Measurements from ENCODE around the gene THBD. TPM values are rescaled to one million over a fixed set of nuclear protein-coding genes. Genes with fewer than 3 reads are reported as not detected.

Gene THBD
- 0.70 and 0.90 TPM in 2 replicates for polyA plus RNA-seq (2013)

GRCh38 chr20:23049201-23050075 lies at the start of gene THBD:
Gene THBD (minus strand): TSS chr20:23049672. CDS start chr20:23049504, 168 bp downstream.
- Histone ChIP-seq H4K91ac (ENCODE audit: low read depth, low read length) (no peak within 1 kb of the TSS), H3K9ac (ENCODE audit: low read length) (no peak within 1 kb of the TSS), H4K12ac (ENCODE audit: low read depth, low read length) (no peak within 1 kb of the TSS), H3K4me1 (ENCODE audit: control insufficient read depth in 1 of 2, insufficient read depth in 2 of 2, low read length in 2 of 2) (peaks cover 34 to 43% of the 10 kb centered on the region in 2 experiments), H3K79me2 (ENCODE audit: control insufficient read depth, insufficient read depth, low read length, poor library complexity) (peaks cover 2% of the 10 kb centered on the region), H3K14ac (ENCODE audit: low read length) (no peak within 1 kb of the TSS), H3K4ac (ENCODE audit: low read depth, low read length) (no peak within 1 kb of the TSS), H3K18ac (ENCODE audit: low read length) (no peak within 1 kb of the TSS), H2BK120ac (ENCODE audit: insufficient read depth, low read length, poor library complexity) (no peak within 1 kb of the TSS), H3K9me3 (ENCODE audit: insufficient read depth, low read depth, low read length) (peaks cover 7% of the 10 kb centered on the region), H3K27ac (ENCODE audit: low read depth, low read length) (no peak within 1 kb of the TSS), H3K36me3 (ENCODE audit: control insufficient read depth in 1 of 2, insufficient read depth in 2 of 2, low read length in 2 of 2) (no peaks in the 10 kb centered on the region), H3K79me1 (ENCODE audit: low read length) (peaks cover 6% of the 10 kb centered on the region), H2AK5ac (ENCODE audit: low read length) (no peak within 1 kb of the TSS), H3K27me3 (ENCODE audit: insufficient read depth, low read length) (peaks cover 31% of the 10 kb centered on the region), H4K8ac (ENCODE audit: low read depth, low read length) (no peak within 1 kb of the TSS), H2AFZ (ENCODE audit: insufficient read depth, low read length, poor library complexity) (peak within 1 kb of the TSS; percentile 52), H3K4me3 (ENCODE audit: low read depth, low read length) (peak within 1 kb of the TSS; percentile 50), H3K23ac (ENCODE audit: low read length) (no peak within 1 kb of the TSS), H2BK5ac (ENCODE audit: low read depth, low read length, poor library complexity) (no peak within 1 kb of the TSS), H3K4me2 (ENCODE audit: low read length) (peak within 1 kb of the TSS; percentile 71), H2BK12ac (ENCODE audit: low read length) (no peak within 1 kb of the TSS)
- peak; percentile 35 to 65 for DNase-seq
- WGBS (ENCODE audit: extremely low coverage, insufficient coverage, insufficient read length): no CpG with 5 or more reads among the region's 79 CpGs

GRCh38 chr20:23097636-23098580 lies 48.4 kb upstream of the THBD start:
- no peak overlapping the region for H4K8ac ChIP-seq (ENCODE audit: low read depth, low read length)
- WGBS (ENCODE audit: extremely low coverage, insufficient coverage, insufficient read length): no CpG with 5 or more reads among the region's 16 CpGs
- no peaks in the 10 kb centered on the region for H3K36me3 ChIP-seq (ENCODE audit: control insufficient read depth in 1 of 2, insufficient read depth in 2 of 2, low read length in 2 of 2)
- no peaks in the 10 kb centered on the region for H3K79me2 ChIP-seq (ENCODE audit: control insufficient read depth, insufficient read depth, low read length, poor library complexity)
- H4K12ac ChIP-seq (ENCODE audit: low read depth, low read length): no peak overlapping the region
- no peak overlapping the region for H2AFZ ChIP-seq (ENCODE audit: insufficient read depth, low read length, poor library complexity)
- no peak overlapping the region for H2BK12ac ChIP-seq (ENCODE audit: low read length)
- H2BK5ac ChIP-seq (ENCODE audit: low read depth, low read length, poor library complexity): no peak overlapping the region
- no peak overlapping the region for H3K23ac ChIP-seq (ENCODE audit: low read length)
- H2AK5ac ChIP-seq (ENCODE audit: low read length): no peak overlapping the region
- H3K4me1 ChIP-seq (ENCODE audit: control insufficient read depth in 1 of 2, insufficient read depth in 2 of 2, low read length in 2 of 2): peaks cover 0 to 2% of the 10 kb centered on the region in 2 experiments
- peaks cover 2% of the 10 kb centered on the region for H3K9me3 ChIP-seq (ENCODE audit: insufficient read depth, low read depth, low read length)
- H4K91ac ChIP-seq (ENCODE audit: low read depth, low read length): no peak overlapping the region
- H3K9ac ChIP-seq (ENCODE audit: low read length): no peak overlapping the region
- no peaks in the 10 kb centered on the region for H3K79me1 ChIP-seq (ENCODE audit: low read length)
- no peak overlapping the region for H3K4me2 ChIP-seq (ENCODE audit: low read length)
- H3K4me3 ChIP-seq (ENCODE audit: low read depth, low read length): no peak overlapping the region
- H3K14ac ChIP-seq (ENCODE audit: low read length): no peak overlapping the region
- H3K18ac ChIP-seq (ENCODE audit: low read length): no peak overlapping the region
- H2BK120ac ChIP-seq (ENCODE audit: insufficient read depth, low read length, poor library complexity): no peak overlapping the region
- no peaks in the 10 kb centered on the region for H3K27me3 ChIP-seq (ENCODE audit: insufficient read depth, low read length)
- H3K4ac ChIP-seq (ENCODE audit: low read depth, low read length): no peak overlapping the region
- no peak for DNase-seq
- no peak overlapping the region for H3K27ac ChIP-seq (ENCODE audit: low read depth, low read length)

GRCh38 chr20:23096986-23097520 lies 47.6 kb upstream of the THBD start:
- Histone ChIP-seq H2BK12ac (ENCODE audit: low read length) (no peak overlapping the region), H4K8ac (ENCODE audit: low read depth, low read length) (no peak overlapping the region), H3K79me1 (ENCODE audit: low read length) (no peaks in the 10 kb centered on the region), H3K18ac (ENCODE audit: low read length) (no peak overlapping the region), H3K27me3 (ENCODE audit: insufficient read depth, low read length) (no peaks in the 10 kb centered on the region), H3K9ac (ENCODE audit: low read length) (no peak overlapping the region), H2BK120ac (ENCODE audit: insufficient read depth, low read length, poor library complexity) (no peak overlapping the region), H3K4me1 (ENCODE audit: control insufficient read depth in 1 of 2, insufficient read depth in 2 of 2, low read length in 2 of 2) (peaks cover 0 to 2% of the 10 kb centered on the region in 2 experiments), H3K27ac (ENCODE audit: low read depth, low read length) (no peak overlapping the region), H2AFZ (ENCODE audit: insufficient read depth, low read length, poor library complexity) (no peak overlapping the region), H4K91ac (ENCODE audit: low read depth, low read length) (no peak overlapping the region), H2BK5ac (ENCODE audit: low read depth, low read length, poor library complexity) (no peak overlapping the region), H3K9me3 (ENCODE audit: insufficient read depth, low read depth, low read length) (peaks cover 2% of the 10 kb centered on the region), H4K12ac (ENCODE audit: low read depth, low read length) (no peak overlapping the region), H3K4me2 (ENCODE audit: low read length) (no peak overlapping the region), H3K79me2 (ENCODE audit: control insufficient read depth, insufficient read depth, low read length, poor library complexity) (no peaks in the 10 kb centered on the region), H3K36me3 (ENCODE audit: control insufficient read depth in 1 of 2, insufficient read depth in 2 of 2, low read length in 2 of 2) (no peaks in the 10 kb centered on the region), H3K4me3 (ENCODE audit: low read depth, low read length) (peak overlapping the region; percentile 7), H3K4ac (ENCODE audit: low read depth, low read length) (no peak overlapping the region), H3K14ac (ENCODE audit: low read length) (no peak overlapping the region), H3K23ac (ENCODE audit: low read length) (no peak overlapping the region), H2AK5ac (ENCODE audit: low read length) (no peak overlapping the region)
- WGBS (ENCODE audit: extremely low coverage, insufficient coverage, insufficient read length): no CpG with 5 or more reads among the region's 11 CpGs
- peak; percentile 89 to 94 for DNase-seq

- Histone ChIP-seq H3K18ac (ENCODE audit: low read length) (no peak overlapping the region), H3K4me1 (ENCODE audit: control insufficient read depth in 1 of 2, insufficient read depth in 2 of 2, low read length in 2 of 2) (peaks cover 0 to 2% of the 10 kb centered on the region in 2 experiments)
- WGBS (ENCODE audit: extremely low coverage, insufficient coverage, insufficient read length): no CpG with 5 or more reads among the region's 3 CpGs
Measured at GRCh38 chr20:23096097-23096496, 46.6 kb upstream of the THBD start.

More at GRCh38 chr20:23096097-23096496, 46.6 kb upstream of the THBD start:
- Histone ChIP-seq H3K9me3 (ENCODE audit: insufficient read depth, low read depth, low read length) (peaks cover 2% of the 10 kb centered on the region), H4K91ac (ENCODE audit: low read depth, low read length) (no peak overlapping the region), H2BK120ac (ENCODE audit: insufficient read depth, low read length, poor library complexity) (no peak overlapping the region), H3K4me2 (ENCODE audit: low read length) (no peak overlapping the region), H2BK5ac (ENCODE audit: low read depth, low read length, poor library complexity) (no peak overlapping the region), H2AFZ (ENCODE audit: insufficient read depth, low read length, poor library complexity) (no peak overlapping the region), H3K27ac (ENCODE audit: low read depth, low read length) (no peak overlapping the region), H2BK12ac (ENCODE audit: low read length) (no peak overlapping the region), H3K14ac (ENCODE audit: low read length) (no peak overlapping the region), H3K4ac (ENCODE audit: low read depth, low read length) (no peak overlapping the region), H3K79me1 (ENCODE audit: low read length) (no peaks in the 10 kb centered on the region), H4K8ac (ENCODE audit: low read depth, low read length) (no peak overlapping the region), H2AK5ac (ENCODE audit: low read length) (no peak overlapping the region), H3K79me2 (ENCODE audit: control insufficient read depth, insufficient read depth, low read length, poor library complexity) (no peaks in the 10 kb centered on the region), H3K27me3 (ENCODE audit: insufficient read depth, low read length) (no peaks in the 10 kb centered on the region), H3K9ac (ENCODE audit: low read length) (no peak overlapping the region), H4K12ac (ENCODE audit: low read depth, low read length) (no peak overlapping the region), H3K23ac (ENCODE audit: low read length) (no peak overlapping the region), H3K4me3 (ENCODE audit: low read depth, low read length) (no peak overlapping the region), H3K36me3 (ENCODE audit: control insufficient read depth in 1 of 2, insufficient read depth in 2 of 2, low read length in 2 of 2) (no peaks in the 10 kb centered on the region)
- no peak for DNase-seq
